OCI-LY7 (cell line): ENCODE results near the gene CD69. TPM values are rescaled to one million over a fixed set of nuclear protein-coding genes. Genes with fewer than 3 reads are reported as not detected.

Source experiments
- BruUV-seq: library from RNA; stranded (reverse); fragments of 400-500 nt; replicated peaks from 2 replicates; lab custom pipeline; 2021; lab: Mats Ljungman, UMichigan
- CTCF ChIA-PET: fragments of 300-600 bp; sonication (Branson Sonifier 250); formaldehyde crosslinking; loops from one replicate; lab custom pipeline; 2022; ENCODE audit warnings: antibody characterized with exemption; ENCODE audit not compliant: unreplicated experiment; lab: Charles Lee
- POLR2A ChIA-PET: fragments of 300-600 bp; sonication (Branson Sonifier 250); formaldehyde crosslinking; loops from one replicate; lab custom pipeline; 2022; ENCODE audit warnings: antibody characterized with exemption; lab: Charles Lee
- DNase-seq: peaks from one replicate; pipeline ENCODE4 v3.0.0-alpha.2; 2015; ENCODE audit warnings: low spot score
- H2AFZ ChIP-seq: fragments of 200-600 bp; sonication (generic), shearing (Covaris generic); 2 replicates; pipeline ENCODE4 v1.6.1; 2014; ENCODE audit warnings: mild to moderate bottlenecking, antibody characterized with exemption, low read length, moderate library complexity
- H3K27ac ChIP-seq: fragments of 200-600 bp; sonication (generic); 2 replicates; pipeline ENCODE4 v1.5.1; 2014; ENCODE audit warnings: mixed run types, low read depth, mild to moderate bottlenecking, moderate library complexity, low read length, inconsistent platforms; ENCODE audit not compliant: poor library complexity, severe bottlenecking
- H3K36me3 ChIP-seq: fragments of 200-600 bp; sonication (generic); 2 replicates; pipeline ENCODE4 v1.6.1; 2014; ENCODE audit warnings: mild to moderate bottlenecking, antibody characterized with exemption, low read length, moderate library complexity, mixed read lengths; ENCODE audit not compliant: insufficient read depth
- H3K4me1 ChIP-seq: fragments of 200-600 bp; sonication (generic); 2 replicates; pipeline ENCODE4 v1.5.1; 2014; ENCODE audit warnings: mild to moderate bottlenecking, low read length; ENCODE audit not compliant: insufficient read depth, poor library complexity, severe bottlenecking
- H3K4me2 ChIP-seq: fragments of 200-600 bp; sonication (generic); 2 replicates; pipeline ENCODE4 v1.6.1; 2014; ENCODE audit warnings: mild to moderate bottlenecking, low read length
- H3K4me3 ChIP-seq: fragments of 200-600 bp; sonication (generic); 2 replicates; pipeline ENCODE4 v1.5.1; 2014; ENCODE audit warnings: mild to moderate bottlenecking, low read depth, low read length; ENCODE audit not compliant: poor library complexity, severe bottlenecking
- H3K79me2 ChIP-seq: fragments of 200-600 bp; sonication (generic); 2 replicates; pipeline ENCODE4 v1.6.1; 2016; ENCODE audit warnings: low read depth, mild to moderate bottlenecking, low read length, moderate library complexity, mixed read lengths; ENCODE audit not compliant: insufficient read depth
- H3K9me2 ChIP-seq: fragments of 200-600 bp; sonication (generic); 2 replicates; pipeline ENCODE4 v1.6.1; 2016; ENCODE audit warnings: mild to moderate bottlenecking, low read length, mixed read lengths; ENCODE audit not compliant: insufficient read depth
- H3K9me3 ChIP-seq: fragments of 200-600 bp; sonication (generic); 2 replicates; pipeline ENCODE4 v1.6.1; 2014; ENCODE audit warnings: mild to moderate bottlenecking, mixed run types, low read length, mixed read lengths
- H4K20me1 ChIP-seq: fragments of 200-600 bp; sonication (generic); 2 replicates; pipeline ENCODE4 v1.6.1; 2014; ENCODE audit warnings: mild to moderate bottlenecking, antibody characterized with exemption, low read length, moderate library complexity, mixed read lengths; ENCODE audit not compliant: insufficient read depth
- EZH2phosphoT487 ChIP-seq: fragments of 200-600 bp; sonication (generic); IDR thresholded peaks from 2 replicates; pipeline ENCODE4 v1.6.1; 2018; ENCODE audit warnings: low read depth, borderline replicate concordance, mild to moderate bottlenecking, mixed run types, antibody characterized with exemption, low read length, moderate library complexity, mixed read lengths
- intact Hi-C: fragments of 100-400 bp; cut with micrococcal nuclease; formaldehyde crosslinking; loops from one replicate; pipeline ENCODE4 v1.10.0; 2022; ENCODE audit not compliant: unreplicated experiment
- total RNA-seq, 2 experiments: library from RNA; depleted of rRNA in 1 of 2; stranded (reverse); fragments of >200 nt in 1 of 2; shearing (Covaris generic) in 1 of 2; gene quantifications; 2 replicates each; pipeline ENCODE4 v1.2.3, GENCODE V29; 2014 to 2022
- TF ChIP-seq, protein P1 (sequence below): fragments of 200-600 bp; sonication (generic); conservative IDR thresholded peaks from 2 replicates; pipeline ENCODE4 v1.5.1; 2014; ENCODE audit warnings: mild to moderate bottlenecking, antibody characterized with exemption, low read length, moderate library complexity, mixed read lengths

Gene CD69
- total RNA-seq, 2 experiments from 2014 or later = 10.3 to 12.3 TPM

- peaks cover 7% of the 10 kb centered on the region; the same call in 1 of the 2 replicates for H3K9me3 ChIP-seq
- no TSS peak for BruUV-seq
- POLR2A ChIA-PET = interaction anchor here (0.9 to 5.5 kb wide), 14 partner anchors 10 to 661 kb away, joined by 4 to 98 read pairs (median 28); partner anchors contain the start of genes CD69 and CLEC2D
- DNase-seq = peak; percentile 59
- peaks cover 79% of the 10 kb centered on the region for H3K79me2 ChIP-seq
- no peak for TF ChIP-seq EZH2phosphoT487
- TF ChIP-seq, protein P1, sequence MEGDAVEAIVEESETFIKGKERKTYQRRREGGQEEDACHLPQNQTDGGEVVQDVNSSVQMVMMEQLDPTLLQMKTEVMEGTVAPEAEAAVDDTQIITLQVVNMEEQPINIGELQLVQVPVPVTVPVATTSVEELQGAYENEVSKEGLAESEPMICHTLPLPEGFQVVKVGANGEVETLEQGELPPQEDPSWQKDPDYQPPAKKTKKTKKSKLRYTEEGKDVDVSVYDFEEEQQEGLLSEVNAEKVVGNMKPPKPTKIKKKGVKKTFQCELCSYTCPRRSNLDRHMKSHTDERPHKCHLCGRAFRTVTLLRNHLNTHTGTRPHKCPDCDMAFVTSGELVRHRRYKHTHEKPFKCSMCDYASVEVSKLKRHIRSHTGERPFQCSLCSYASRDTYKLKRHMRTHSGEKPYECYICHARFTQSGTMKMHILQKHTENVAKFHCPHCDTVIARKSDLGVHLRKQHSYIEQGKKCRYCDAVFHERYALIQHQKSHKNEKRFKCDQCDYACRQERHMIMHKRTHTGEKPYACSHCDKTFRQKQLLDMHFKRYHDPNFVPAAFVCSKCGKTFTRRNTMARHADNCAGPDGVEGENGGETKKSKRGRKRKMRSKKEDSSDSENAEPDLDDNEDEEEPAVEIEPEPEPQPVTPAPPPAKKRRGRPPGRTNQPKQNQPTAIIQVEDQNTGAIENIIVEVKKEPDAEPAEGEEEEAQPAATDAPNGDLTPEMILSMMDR = no peak
- H3K4me3 ChIP-seq = peak overlapping the region; percentile 78
- CTCF ChIA-PET = interaction anchor here (1.0 kb wide), 1 partner anchor 11 kb away, joined by 3 read pairs; no protein-coding TSS in a partner anchor
- H3K36me3 ChIP-seq = peaks cover 19% of the 10 kb centered on the region
- H3K4me1 ChIP-seq = peaks cover 77% of the 10 kb centered on the region
- no peak overlapping the region for H2AFZ ChIP-seq
- H4K20me1 ChIP-seq = no peaks in the 10 kb centered on the region
- H3K27ac ChIP-seq = peak overlapping the region; percentile 99
- H3K9me2 ChIP-seq = no peaks in the 10 kb centered on the region
- intact Hi-C loops = loop anchor here (1.0 to 10.0 kb wide), 5 partner anchors 18 to 1037 kb away; partner anchors contain the start of genes CLEC2D and RIMKLB
- peak overlapping the region; percentile 80 for H3K4me2 ChIP-seq
Observed at GRCh38 chr12:9731393-9731792, 29.3 kb downstream of the CD69 start.

GRCh38 chr12:9730591-9730990 lies 30.1 kb downstream of the CD69 start:
- intact Hi-C loops = loop anchor here (2.0 to 10.0 kb wide), 2 partner anchors 666 to 1036 kb away; partner anchors contain the start of gene RIMKLB
- H4K20me1 ChIP-seq = no peaks in the 10 kb centered on the region
- H3K4me2 ChIP-seq = peak overlapping the region; percentile 80
- H3K79me2 ChIP-seq = peaks cover 87% of the 10 kb centered on the region
- peaks cover 77% of the 10 kb centered on the region for H3K4me1 ChIP-seq
- peak overlapping the region; percentile 78 for H3K4me3 ChIP-seq
- no TSS peak for BruUV-seq
- CTCF ChIA-PET = interaction anchor here (0.8 kb wide), 1 partner anchor 28 kb away, joined by 3 read pairs; no protein-coding TSS in a partner anchor
- H3K9me2 ChIP-seq = no peaks in the 10 kb centered on the region
- peaks cover 7% of the 10 kb centered on the region; the same call in 1 of the 2 replicates for H3K9me3 ChIP-seq
- DNase-seq = peak; percentile 69
- POLR2A ChIA-PET = interaction anchor here (0.5 to 5.5 kb wide), 22 partner anchors 9 to 666 kb away, joined by 3 to 98 read pairs (median 9); partner anchors contain the start of genes CD69 and CLEC2D
- no peak overlapping the region for H2AFZ ChIP-seq
- H3K36me3 ChIP-seq = peaks cover 19% of the 10 kb centered on the region
- H3K27ac ChIP-seq = peak overlapping the region; percentile 99
- TF ChIP-seq, protein P1 = no peak
- TF ChIP-seq EZH2phosphoT487 = no peak
